MM.1S (cell line): ENCODE results near the gene APOA1.

Experiments used
- DNase-seq: peaks from one replicate; pipeline ENCODE4 v3.0.0-alpha.2; 2015
- H2AFZ ChIP-seq: fragments of 300-600 bp; sonication (generic); 2 replicates; pipeline ENCODE4 v1.6.0; 2016; ENCODE audit warnings: antibody characterized with exemption, low read length
- H3F3A ChIP-seq: fragments of 300-600 bp; sonication (generic); 2 replicates; pipeline ENCODE4 v1.6.1; 2016; ENCODE audit warnings: mild to moderate bottlenecking, antibody characterized with exemption, low read length, moderate library complexity, mixed read lengths; ENCODE audit not compliant: insufficient read depth
- H3K27ac ChIP-seq: fragments of 300-600 bp; sonication (generic); 2 replicates; pipeline ENCODE4 v1.5.1; 2016; ENCODE audit warnings: mild to moderate bottlenecking, low read length
- H3K27me3 ChIP-seq: fragments of 300-600 bp; sonication (generic); replicated peaks from 2 replicates; pipeline ENCODE4 v1.6.0; 2016; ENCODE audit warnings: low read length; ENCODE audit not compliant: insufficient read depth
- H3K36me3 ChIP-seq: fragments of 300-600 bp; sonication (generic); replicated peaks from 2 replicates; pipeline ENCODE4 v1.6.1; 2016; ENCODE audit warnings: mild to moderate bottlenecking, low read length, mixed read lengths; ENCODE audit not compliant: insufficient read depth
- H3K4me1 ChIP-seq: fragments of 300-600 bp; sonication (generic); 2 replicates; pipeline ENCODE4 v1.6.1; 2016; ENCODE audit warnings: low read length, mixed read lengths
- H3K4me2 ChIP-seq: fragments of 300-600 bp; sonication (generic); 2 replicates; pipeline ENCODE4 v1.6.0; 2016; ENCODE audit warnings: low read depth, low read length
- H3K4me3 ChIP-seq: fragments of 300-600 bp; sonication (generic); 2 replicates; pipeline ENCODE4 v1.5.1; 2016; ENCODE audit warnings: low read length, mixed read lengths
- H3K79me2 ChIP-seq: fragments of 300-600 bp; sonication (generic); 2 replicates; pipeline ENCODE4 v1.6.1; 2016; ENCODE audit warnings: mixed run types, low read length, mixed read lengths
- H3K9ac ChIP-seq: fragments of 300-600 bp; sonication (generic); 2 replicates; pipeline ENCODE4 v1.6.1; 2016; ENCODE audit warnings: low read length, mixed read lengths
- H3K9me2 ChIP-seq: fragments of 300-600 bp; sonication (generic); replicated peaks from 2 replicates; pipeline ENCODE4 v1.6.1; 2016; ENCODE audit warnings: mild to moderate bottlenecking, low read length, mixed read lengths; ENCODE audit not compliant: insufficient read depth
- H3K9me3 ChIP-seq: fragments of 300-600 bp; sonication (generic); replicated peaks from 2 replicates; pipeline ENCODE4 v1.6.1; 2016; ENCODE audit warnings: mild to moderate bottlenecking, low read length, mixed read lengths; ENCODE audit not compliant: insufficient read depth
- H4K20me1 ChIP-seq: fragments of 300-600 bp; sonication (generic); 2 replicates; pipeline ENCODE4 v1.6.1; 2016; ENCODE audit warnings: mild to moderate bottlenecking, low read length, moderate library complexity, mixed read lengths; ENCODE audit not compliant: insufficient read depth
- CTCF ChIP-seq: fragments of 300-600 bp; sonication (generic); IDR thresholded peaks from 2 replicates; pipeline ENCODE4 v1.5.1; 2016; ENCODE audit warnings: antibody characterized with exemption, low read length, mixed read lengths
- EZH2 ChIP-seq: fragments of 300-600 bp; sonication (generic); optimal IDR thresholded peaks from 2 replicates; pipeline ENCODE3; 2017; ENCODE audit warnings: low read depth, mild to moderate bottlenecking, antibody characterized with exemption, low read length, mixed read lengths
- EZH2phosphoT487 ChIP-seq: fragments of 300-600 bp; sonication (generic); IDR thresholded peaks from 2 replicates; pipeline ENCODE4 v1.6.1; 2018; ENCODE audit warnings: antibody characterized with exemption, low read length

The APOA1 gene

GRCh38 chr11:116814502-116814901 is 22.9 kb downstream of the APOA1 start:
- Histone ChIP-seq H3K4me1 (no peaks in the 10 kb centered on the region), H3K27me3 (no peaks in the 10 kb centered on the region), H3K9me3 (no peaks in the 10 kb centered on the region), H3K9ac (no peak overlapping the region), H3K4me2 (no peak overlapping the region), H3F3A (no peaks in the 10 kb centered on the region), H3K79me2 (no peaks in the 10 kb centered on the region), H3K27ac (no peak overlapping the region), H3K9me2 (no peaks in the 10 kb centered on the region), H3K36me3 (no peaks in the 10 kb centered on the region), H4K20me1 (no peaks in the 10 kb centered on the region), H2AFZ (no peak overlapping the region), H3K4me3 (no peak overlapping the region)
- no peak for TF ChIP-seq EZH2
- no peak for TF ChIP-seq EZH2phosphoT487
- TF ChIP-seq CTCF, result no peak
- no peak for DNase-seq

- Histone ChIP-seq H3K9ac (no peak overlapping the region), H3K36me3 (no peaks in the 10 kb centered on the region), H3K9me3 (no peaks in the 10 kb centered on the region), H4K20me1 (no peaks in the 10 kb centered on the region), H3K4me2 (no peak overlapping the region), H3K27me3 (no peaks in the 10 kb centered on the region), H3K27ac (no peak overlapping the region), H3F3A (no peaks in the 10 kb centered on the region), H3K4me3 (no peak overlapping the region), H3K4me1 (no peaks in the 10 kb centered on the region), H3K79me2 (no peaks in the 10 kb centered on the region), H2AFZ (no peak overlapping the region), H3K9me2 (no peaks in the 10 kb centered on the region)
- TF ChIP-seq EZH2 (no peak), CTCF (no peak)
- DNase-seq, result no peak
Measured at GRCh38 chr11:116813781-116814471, 23.5 kb downstream of the APOA1 start.

- Histone ChIP-seq H3K4me3 (no peak overlapping the region), H3K79me2 (no peaks in the 10 kb centered on the region), H3K27me3 (no peaks in the 10 kb centered on the region), H3K9ac (no peak overlapping the region), H3K9me3 (no peaks in the 10 kb centered on the region), H3K9me2 (no peaks in the 10 kb centered on the region), H3K27ac (no peak overlapping the region), H4K20me1 (no peaks in the 10 kb centered on the region), H3K36me3 (no peaks in the 10 kb centered on the region), H3K4me1 (no peaks in the 10 kb centered on the region), H3F3A (no peaks in the 10 kb centered on the region), H3K4me2 (no peak overlapping the region), H2AFZ (no peak overlapping the region)
- DNase-seq, result no peak
- TF ChIP-seq EZH2phosphoT487 (no peak), EZH2 (no peak), CTCF (no peak)
Measured at GRCh38 chr11:116813170-116813569, 24.3 kb downstream of the APOA1 start.
